HG02678 (cell line): Measurements from ENCODE around the gene RRM2.

ENCODE experiments used
- ATAC-seq: cut with Tn5 transposase; IDR thresholded peaks from one replicate; pipeline ENCODE4 v1.9.1; 2021; ENCODE audit warnings: mild to moderate bottlenecking, moderate library complexity; ENCODE audit not compliant: unreplicated experiment

The RRM2 gene

GRCh38 chr2:10150436-10150835 lies 27.9 kb downstream of the RRM2 start:
- no peak for ATAC-seq

DNA sequence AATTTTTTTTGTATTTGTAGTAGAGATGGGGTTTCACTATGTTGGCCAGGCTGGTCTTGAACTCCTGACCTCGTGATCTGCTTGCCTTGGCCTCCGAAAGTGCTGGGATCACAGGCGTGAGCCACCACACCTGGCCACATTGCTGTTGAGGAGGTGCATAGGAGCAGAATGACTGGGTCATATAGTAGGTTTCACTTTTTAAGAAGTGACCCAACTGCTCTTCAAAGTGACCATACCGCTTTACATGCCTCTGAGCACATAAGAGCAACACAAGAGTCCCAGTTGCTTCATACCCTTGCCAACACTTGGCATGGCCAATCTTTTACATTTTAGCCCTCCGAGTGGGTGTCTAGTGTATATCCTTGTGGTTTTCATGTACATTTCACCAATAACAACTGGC lies 28.9 kb downstream of the RRM2 start:
- ATAC-seq, result no peak

DNA sequence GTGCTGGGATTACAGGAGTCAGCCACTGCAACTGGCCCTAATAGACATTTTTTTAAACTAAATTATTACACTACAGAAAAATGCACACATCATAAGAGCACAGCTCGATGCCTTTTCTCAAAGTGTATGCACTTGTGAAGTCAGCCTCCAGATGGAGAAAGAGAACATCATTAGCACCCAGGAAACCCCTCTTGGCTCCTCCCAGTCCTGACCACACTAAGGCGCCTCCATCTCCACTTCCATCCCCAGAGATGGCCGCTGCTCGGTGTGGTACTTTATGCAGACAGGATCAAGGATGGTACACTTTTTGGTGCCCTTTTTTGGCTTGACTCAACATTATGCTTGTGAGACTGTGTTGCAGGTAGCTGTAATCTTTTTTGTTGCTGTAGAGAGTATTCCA lies 34.8 kb downstream of the RRM2 start:
- ATAC-seq, result no peak

- ATAC-seq, result no peak
These were observed 36.1 kb downstream of the RRM2 start for GRCh38 chr2:10158681-10159080.

DNA sequence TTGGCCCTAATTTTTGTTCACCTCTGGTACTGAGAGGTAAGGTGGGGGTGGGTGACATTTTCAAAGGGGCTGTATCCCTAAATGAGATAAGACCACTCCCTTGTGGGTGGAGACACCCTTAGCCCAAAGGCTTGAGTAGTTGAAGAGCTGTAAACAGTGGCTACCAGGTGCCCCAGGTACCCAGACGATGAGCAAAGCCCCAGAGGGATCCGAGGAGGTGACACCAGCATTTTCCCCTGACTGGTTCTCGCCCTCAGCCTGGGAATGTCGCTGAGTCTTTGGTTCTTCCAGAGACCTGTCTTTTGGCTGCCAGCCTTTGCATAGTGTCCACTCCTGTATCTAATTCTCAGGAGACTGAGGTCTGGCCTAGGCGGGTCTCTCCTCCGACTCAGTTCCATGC lies 36.5 kb downstream of the RRM2 start:
- no peak for ATAC-seq

DNA sequence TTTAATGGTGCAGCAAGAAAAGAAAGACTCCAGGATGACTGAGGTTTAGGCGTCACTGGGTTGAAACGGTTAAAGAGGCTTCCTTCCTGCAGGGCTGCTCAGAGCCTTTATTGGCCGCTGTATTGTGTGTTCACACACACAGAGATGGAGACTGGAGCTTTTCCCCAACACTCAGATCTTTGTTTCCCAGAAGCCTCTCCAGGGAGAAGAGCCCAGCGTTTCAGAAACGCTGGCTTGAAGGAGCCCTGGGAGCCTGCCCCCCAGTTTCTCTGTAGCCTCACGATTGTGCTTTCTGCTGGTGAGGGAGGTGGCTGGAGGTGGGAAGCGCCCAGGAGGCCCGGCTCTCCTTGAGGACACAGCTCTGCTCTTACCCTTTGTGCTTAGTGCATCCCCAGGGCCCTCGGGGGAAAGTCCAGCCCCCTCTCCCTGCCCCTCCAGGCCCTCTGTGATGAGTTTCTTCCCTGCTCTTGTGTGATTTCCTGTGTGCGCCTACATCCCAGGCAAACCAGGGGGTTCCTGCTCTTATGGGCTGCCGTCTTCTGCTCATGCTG lies 37.1 kb downstream of the RRM2 start:
- ATAC-seq, result no peak

GRCh38 chr2:10160203-10160955 lies 37.8 kb downstream of the RRM2 start:
- no peak for ATAC-seq

DNA sequence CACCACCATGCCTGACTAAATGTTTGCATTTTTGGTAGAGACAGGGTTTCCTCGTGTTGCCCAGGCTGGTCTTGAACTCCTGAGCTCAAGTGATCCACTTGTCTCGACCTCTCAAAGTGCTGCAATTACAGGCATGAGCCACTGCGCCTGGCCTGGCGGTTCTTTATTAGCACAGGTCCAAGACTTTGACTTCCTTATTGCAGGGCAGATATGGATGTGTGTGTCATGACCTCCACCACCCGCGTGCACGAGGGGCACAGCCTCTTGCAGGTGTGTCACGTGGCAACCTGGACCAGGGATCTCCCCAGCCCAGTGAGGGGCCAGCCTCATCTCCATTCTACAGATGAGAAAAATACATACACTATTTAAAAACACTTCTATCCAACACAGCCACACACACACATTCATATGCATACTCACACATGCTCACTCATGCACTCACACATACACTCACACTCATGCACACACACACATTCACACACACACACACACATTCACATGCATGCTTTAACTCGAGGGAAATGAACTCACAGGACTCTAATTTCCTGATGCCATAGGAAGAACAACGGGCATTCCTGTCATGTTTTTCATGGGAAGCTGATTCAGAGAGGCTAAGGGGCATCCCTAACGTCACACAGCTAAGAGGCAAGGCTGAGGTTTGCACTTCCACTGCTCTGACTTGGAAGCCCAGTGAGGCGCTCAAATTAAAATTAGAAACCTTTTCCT lies 38.8 kb downstream of the RRM2 start:
- no peak for ATAC-seq

DNA sequence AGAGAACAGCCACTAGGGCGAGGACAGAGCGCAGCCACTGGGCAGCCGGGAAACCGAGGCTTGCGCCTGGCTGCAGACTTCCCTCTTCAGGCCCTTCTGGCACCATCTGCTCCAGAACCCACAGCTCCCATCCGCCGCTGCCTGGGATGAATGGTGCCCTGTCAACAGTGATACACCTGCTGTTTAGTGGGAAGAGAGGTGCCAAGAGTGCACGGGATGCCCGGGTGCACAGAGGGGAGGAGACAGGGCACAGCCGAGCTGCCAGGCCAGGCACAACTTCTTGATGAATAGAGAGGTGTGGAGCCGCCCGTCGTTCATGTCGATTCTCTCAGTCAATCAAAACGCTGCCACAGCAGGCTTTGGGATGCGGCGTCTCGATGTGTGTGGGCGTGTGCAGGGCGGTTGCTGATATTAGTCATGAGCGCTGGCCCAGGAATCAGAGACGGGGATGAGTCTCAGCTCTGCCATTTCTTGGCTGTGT lies 39.5 kb downstream of the RRM2 start:
- ATAC-seq, result no peak

- no peak for ATAC-seq
These were observed 40.3 kb downstream of the RRM2 start for GRCh38 chr2:10162586-10163497.

DNA sequence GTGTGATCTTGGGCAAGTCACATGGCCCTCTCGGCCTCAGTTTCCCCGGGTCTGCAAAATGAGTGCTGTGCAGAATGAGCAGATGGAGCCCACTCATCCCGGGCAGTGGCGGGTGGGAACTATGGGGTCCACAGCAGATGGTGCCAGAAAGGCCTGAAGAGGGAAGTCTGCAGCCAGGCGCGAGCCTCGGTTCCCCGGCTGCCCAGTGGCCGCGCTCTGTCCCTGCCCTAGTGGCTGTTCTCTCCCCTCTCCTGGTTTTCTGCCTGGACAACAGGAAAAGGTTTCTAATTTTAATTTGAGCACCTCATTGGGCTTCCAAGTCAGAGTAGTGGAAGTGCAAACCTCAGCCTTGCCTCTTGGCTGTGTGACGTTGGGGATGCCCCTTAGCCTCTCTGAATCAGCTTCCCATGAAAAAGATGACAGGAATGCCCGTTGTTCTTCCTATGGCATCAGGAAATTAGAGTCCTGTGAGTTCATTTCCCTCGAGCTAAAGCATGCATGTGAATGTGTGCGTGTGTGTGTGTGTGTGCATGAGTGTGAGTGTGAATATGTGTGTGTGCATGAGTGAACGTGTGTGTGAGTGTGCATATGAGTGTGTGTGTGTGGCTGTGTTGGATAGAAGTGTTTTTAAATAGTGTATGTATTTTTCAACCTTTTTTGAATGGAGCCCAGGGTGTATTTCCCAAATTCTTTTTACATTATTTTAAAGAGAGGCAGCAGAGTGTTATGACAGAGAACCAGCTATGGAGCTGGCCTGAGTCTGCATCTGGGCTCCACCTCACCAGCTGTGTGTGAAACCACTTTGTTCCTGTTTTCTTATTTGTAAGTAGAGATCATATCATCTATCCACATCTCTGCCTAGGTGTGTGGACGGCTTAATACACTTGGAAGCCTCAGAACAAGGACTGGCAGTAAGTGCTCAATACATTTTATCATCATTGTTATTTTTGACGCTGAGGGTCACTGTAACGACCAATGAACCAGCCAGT lies 41.3 kb downstream of the RRM2 start:
- ATAC-seq, result no peak

- ATAC-seq, result no peak
These were observed 42.1 kb downstream of the RRM2 start for GRCh38 chr2:10164601-10165000.

DNA sequence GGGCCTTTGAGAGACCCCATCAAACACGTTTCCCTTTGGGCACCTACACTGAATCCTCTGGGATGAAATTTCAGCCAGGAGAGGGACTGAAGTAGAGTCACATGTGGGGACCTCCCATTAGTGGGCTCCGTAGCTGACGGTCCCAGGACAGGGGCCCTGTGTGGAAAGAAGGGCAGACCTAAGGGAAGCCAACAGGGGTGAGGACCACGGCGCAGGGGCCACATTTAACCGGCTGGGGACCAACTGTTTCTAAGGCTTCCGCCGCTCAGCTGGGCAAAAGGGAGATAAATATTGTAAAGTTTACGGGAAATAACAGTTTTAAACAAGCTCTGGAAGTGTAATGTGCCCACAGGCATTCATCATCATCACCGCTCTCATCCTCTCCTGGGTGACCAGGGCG lies 42.7 kb downstream of the RRM2 start:
- ATAC-seq, result no peak

DNA sequence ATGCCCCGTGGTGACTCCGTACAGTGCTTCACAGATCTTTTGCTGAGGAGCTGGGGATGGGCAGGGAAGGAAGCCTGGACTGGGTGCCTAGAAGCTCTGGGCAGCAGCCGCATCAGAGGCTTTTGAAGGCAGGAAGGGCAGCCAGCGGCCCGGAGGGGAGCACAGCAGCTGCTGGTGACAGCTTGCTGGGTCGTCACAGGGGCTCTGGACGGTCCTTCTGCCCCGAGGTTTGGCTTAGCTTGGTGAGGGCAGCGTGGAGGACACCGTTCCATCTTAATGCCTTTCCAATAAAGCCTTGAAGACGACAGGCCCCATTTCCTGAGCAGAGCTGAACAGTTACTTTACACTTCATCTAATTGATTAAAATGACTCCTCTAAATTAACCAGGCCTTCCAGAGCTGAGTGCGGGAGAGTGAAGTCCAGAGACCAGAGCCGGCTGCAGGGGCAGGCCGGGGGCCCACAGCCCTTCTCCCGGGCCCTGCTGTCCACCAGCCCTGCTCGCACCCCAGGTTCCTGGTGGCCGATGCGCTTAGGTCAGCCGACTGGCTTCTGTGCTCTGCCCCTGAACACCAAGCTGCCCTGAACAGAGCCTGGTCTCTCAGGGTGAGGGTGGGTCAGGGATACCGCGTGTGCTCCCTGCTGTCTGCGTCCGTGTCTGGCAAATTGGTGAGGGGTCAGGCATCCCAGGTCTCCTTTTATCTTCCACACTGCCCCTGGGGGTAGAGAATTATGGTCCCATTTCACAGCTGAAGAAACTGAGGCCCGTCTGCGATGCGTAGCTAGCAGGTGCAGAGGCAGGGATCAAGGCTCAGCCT lies 43.5 kb downstream of the RRM2 start:
- ATAC-seq, result no peak

DNA sequence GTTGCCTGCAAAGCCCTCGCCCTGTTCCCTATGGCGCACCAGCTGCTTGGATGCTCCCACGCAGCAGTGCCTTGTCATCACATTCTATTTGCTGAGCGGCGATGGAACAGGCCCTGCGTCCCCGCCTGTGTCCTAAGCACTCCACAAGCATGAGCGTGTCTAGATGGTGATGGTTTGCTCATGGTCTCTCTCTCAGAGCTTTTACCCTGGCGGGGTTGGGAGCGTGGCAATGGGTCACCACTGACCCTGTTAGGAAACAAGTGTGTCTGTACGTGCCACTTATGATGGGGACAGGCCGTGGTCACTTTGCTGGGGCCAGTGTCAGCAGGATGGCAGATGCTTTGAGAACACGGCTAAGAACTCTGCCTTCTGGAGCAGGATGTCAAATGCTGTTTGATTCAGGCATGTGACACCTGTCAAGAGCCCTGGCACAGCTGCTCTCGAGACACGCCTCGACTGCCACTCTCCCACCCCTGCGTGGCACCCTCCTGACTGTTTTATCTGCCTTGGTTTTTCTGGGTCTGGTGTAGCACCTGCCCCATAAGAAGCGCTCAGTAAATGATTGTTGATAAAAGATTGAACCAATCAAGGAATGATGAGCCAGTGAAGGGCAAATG lies 44.2 kb downstream of the RRM2 start:
- no peak for ATAC-seq

- no peak for ATAC-seq
These were observed 44.8 kb downstream of the RRM2 start for GRCh38 chr2:10167316-10167715.

DNA sequence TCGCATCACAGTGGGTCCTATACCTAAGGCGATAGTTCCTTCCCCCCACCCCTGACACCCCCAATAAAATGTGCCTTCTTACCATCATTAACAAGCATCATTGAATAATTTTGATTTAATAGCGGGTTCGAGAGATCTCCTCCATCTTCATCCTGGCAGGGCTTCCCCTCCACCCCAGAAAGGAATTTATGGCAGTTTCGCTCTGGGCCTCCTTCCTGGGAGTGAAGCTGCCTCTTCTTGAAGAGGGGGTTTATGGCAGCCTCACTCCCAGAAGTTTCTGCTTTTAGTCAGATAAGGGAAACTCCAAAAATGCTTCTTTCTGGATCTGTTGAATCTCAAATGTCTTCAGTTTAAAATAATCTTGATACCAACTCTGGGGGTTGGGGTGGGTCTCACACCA lies 45.7 kb downstream of the RRM2 start:
- no peak for ATAC-seq

DNA sequence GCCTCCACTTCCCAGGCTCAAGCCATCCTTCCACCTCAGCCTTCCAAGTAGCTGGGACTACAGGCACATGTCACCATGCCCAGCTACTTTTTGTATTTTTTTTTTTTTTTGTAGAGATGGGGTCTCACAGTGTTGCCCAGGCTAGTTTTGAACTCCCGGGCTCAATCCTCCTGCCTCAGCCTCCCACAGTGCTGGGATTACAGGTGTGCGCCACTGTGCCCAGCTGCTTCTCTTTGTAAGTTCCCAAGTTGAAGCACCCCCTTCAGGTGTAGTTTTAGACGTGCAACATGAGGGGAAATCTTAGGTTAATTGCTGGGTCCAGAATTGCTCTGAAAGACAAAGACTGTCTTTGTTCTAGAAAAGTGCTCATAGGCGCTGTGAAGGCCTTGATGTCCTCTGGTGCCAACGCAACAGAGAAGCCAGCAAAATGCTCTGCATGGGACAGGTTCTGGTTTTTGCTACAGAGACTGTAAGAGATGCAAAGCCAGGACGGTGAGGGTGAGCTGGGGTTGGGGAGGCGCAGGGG lies 46.6 kb downstream of the RRM2 start:
- ATAC-seq, result no peak
